GM12878 (cell line): ENCODE measurements around the gene MXI1. TPM values are rescaled to one million over a fixed set of nuclear protein-coding genes. Genes with fewer than 3 reads are reported as not detected.

Experiments used
- BHLHE40 ChIP-seq, 2 experiments: fragments of 450-650 bp in 1 of 2; IDR thresholded peaks; 2 replicates each; pipeline ENCODE4 v1.6.1; 2011 to 2017; ENCODE audit warnings: low read depth in 2 of 2, borderline replicate concordance in 1 of 2, improper control_type of control experiment in 1 of 2, low read length in 1 of 2, mild to moderate bottlenecking in 1 of 2
- CBX3 ChIP-seq: fragments of 200-600 bp; sonication (generic); IDR thresholded peaks from 2 replicates; pipeline ENCODE4 v1.6.1; 2016; ENCODE audit warnings: low read depth, borderline replicate concordance
- CTCF ChIP-seq, 3 experiments: IDR thresholded peaks in 2 of 3; conservative IDR thresholded peaks in 1 of 3; 2 replicates each; pipeline ENCODE4 v1.5.1; 2011; ENCODE audit warnings: low read depth in 3 of 3, low read length in 3 of 3, mild to moderate bottlenecking in 3 of 3, control low read depth in 2 of 3, moderate library complexity in 2 of 3, inconsistent platforms in 1 of 3, mixed read lengths in 1 of 3; ENCODE audit not compliant: control insufficient read depth in 2 of 3, insufficient read depth in 1 of 3; ENCODE audit errors: extremely low read depth in 1 of 3
- CUX1 ChIP-seq: IDR thresholded peaks from 2 replicates; pipeline ENCODE4 v1.6.1; 2012; ENCODE audit warnings: improper control_type of control experiment, low read depth, low read length; ENCODE audit not compliant: insufficient replicate concordance
- EED ChIP-seq: sonication (generic); IDR thresholded peaks from 2 replicates; pipeline ENCODE4 v1.6.1; 2016; ENCODE audit warnings: antibody characterized with exemption, low read depth
- SMC3 ChIP-seq: IDR thresholded peaks from 2 replicates; pipeline ENCODE4 v1.6.1; 2011; ENCODE audit warnings: low read length, improper control_type of control experiment, borderline replicate concordance
- STAT3 ChIP-seq: IDR thresholded peaks from 2 replicates; pipeline ENCODE4 v1.6.1; 2011; ENCODE audit warnings: low read depth, low read length, improper control_type of control experiment
- YBX1 ChIP-seq: fragments of 450-650 bp; IDR thresholded peaks from 2 replicates; pipeline ENCODE4 v1.6.1; 2016; ENCODE audit warnings: antibody characterized with exemption
- polyA plus RNA-seq, 11 experiments: library from polyadenylated mRNA; depleted of rRNA in 4 of 11; unstranded in 6 of 11; stranded (reverse) in 5 of 11; fragments of >200 nt; fragmentation: Nextera tagmentation in 4 of 11; fragmentation: Illumina TruSeq in 1 of 11; extraction: Ambion mirVana in 4 of 11; extraction: Trizol in 1 of 11; gene quantifications; 1 replicate in 1 of 11; 2 replicates in 10 of 11; pipeline versions ENCODE4 v1.2.1 to v1.2.3, GENCODE V29; 2011 to 2016; ENCODE audit warnings: inconsistent platforms in 2 of 11, missing spikeins in 2 of 11, low read depth in 1 of 11
- total RNA-seq, 4 experiments: library from RNA; depleted of rRNA in 3 of 4; stranded (reverse); fragments of >200 nt in 3 of 4; fragmentation: Illumina TruSeq in 1 of 4; extraction: Trizol in 1 of 4; gene quantifications; 2 replicates each; pipeline versions ENCODE4 v1.2.1 to v1.2.3, GENCODE V29; 2013 to 2021

Gene MXI1
- total and polyA plus RNA-seq, 10 of the 15 experiments (the other 5 are each of a cell fraction or from before 2014, with no cell fraction given), result 0.23 to 8.0 (median 0.41) TPM

GRCh38 chr10:110311357-110311949, 104.0 kb downstream of the MXI1 start (continued):
- TF ChIP-seq EED (peak; percentile 52; the same call in 1 of the 2 replicates), BHLHE40 (IDR thresholded peaks at IDR 0.05; ENCODE audit: borderline replicate concordance in 1 of 2, low read depth in 2 of 2, low read length in 1 of 2) (0 out of 4 replicates have a peak, but pooled peaks of 1 of the 2 experiments have one; percentile 20), YBX1 (no peak), CUX1 (no peak), STAT3 (peak; percentile 47; the same call in 1 of the 2 replicates), CTCF (IDR thresholded peaks at IDR 0.05 in 2 of 3, conservative IDR thresholded peaks at IDR 0.05 in 1 of 3; ENCODE audit: control insufficient read depth in 2 of 3, extremely low read depth in 1 of 3, insufficient read depth in 1 of 3, low read depth in 3 of 3, low read length in 3 of 3) (peak; percentile 62 to 76 (median 68); a peak in 5 of 6 replicates), CBX3 (no peak), SMC3 (peak; percentile 90)
